ENCODE measurements around the gene LRMDA.

GRCh38 chr10:75546004-75546403, 114.6 kb downstream of the LRMDA start:
- TF ChIP-seq CTCF (conservative IDR thresholded peaks at IDR 0.05; ENCODE audit: low read depth, low read length) (no peak), EZH2 (IDR thresholded peaks at IDR 0.05; ENCODE audit: borderline replicate concordance, low read depth, low read length, poor library complexity, severe bottlenecking) (no peak)
